NCI-H345 treated with DMSO at 0.1 percent for 48 hours (cell line): ENCODE results near the gene WNK4.
A peak's percentile ranks its signal among the peaks of the same experiment; 100 is the strongest.
"Not testable (repeated sequence)": the region's sequence is repeated elsewhere in the genome, so short reads cannot be mapped to it uniquely, and the experiment has no call there.

Experiments used
- DNase-seq: peaks from one replicate; lab custom pipeline; 2025; ENCODE audit not compliant: unreplicated experiment; lab: John Stamatoyannopoulos, UW

Gene WNK4

DNA sequence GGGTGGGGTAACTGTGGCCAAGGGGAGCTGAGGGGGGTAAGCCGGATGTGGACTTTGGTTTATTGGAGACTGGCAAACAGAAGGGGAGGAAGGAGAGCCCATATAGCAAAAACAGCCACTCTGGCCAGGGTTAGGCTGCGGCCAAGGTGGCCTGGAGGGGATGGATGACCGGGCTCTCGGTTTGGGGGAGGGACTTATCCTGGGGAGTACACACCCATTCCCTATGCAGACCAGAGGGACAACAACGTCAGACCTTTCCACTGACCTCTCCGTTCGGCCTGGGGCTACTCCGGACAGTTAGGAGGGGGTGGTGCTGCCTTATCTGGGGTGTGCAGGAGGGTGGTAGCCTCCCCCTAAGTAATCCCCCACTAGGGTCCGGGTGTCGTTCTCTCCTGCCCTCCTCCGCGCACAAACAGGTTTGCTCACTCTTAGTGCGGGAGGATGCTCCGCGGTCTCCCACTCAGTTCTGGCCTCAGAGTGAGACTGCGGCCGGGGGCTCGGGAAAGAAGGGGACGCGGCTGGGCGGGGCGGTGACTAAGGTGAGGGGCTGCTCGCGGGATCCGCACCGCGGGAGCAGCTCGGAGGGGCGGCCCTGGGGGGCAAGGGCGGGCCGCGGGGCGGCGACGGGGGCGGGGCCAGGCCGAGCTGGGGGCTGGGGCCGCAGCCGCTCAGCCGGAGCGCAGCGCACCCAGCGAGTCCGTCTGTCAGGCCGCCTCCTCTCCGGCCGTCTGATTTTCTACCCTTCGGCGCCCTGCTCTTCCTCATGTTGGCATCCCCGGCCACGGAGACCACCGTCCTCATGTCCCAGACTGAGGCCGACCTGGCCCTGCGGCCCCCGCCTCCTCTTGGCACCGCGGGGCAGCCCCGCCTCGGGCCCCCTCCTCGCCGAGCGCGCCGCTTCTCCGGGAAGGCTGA lies at the start of gene WNK4:
TSS of gene WNK4 (plus strand) at position 675 of the 915 bp plus-strand sequence. CDS start at position 764, 89 bp downstream.
- DNase-seq: no peak

DNA sequence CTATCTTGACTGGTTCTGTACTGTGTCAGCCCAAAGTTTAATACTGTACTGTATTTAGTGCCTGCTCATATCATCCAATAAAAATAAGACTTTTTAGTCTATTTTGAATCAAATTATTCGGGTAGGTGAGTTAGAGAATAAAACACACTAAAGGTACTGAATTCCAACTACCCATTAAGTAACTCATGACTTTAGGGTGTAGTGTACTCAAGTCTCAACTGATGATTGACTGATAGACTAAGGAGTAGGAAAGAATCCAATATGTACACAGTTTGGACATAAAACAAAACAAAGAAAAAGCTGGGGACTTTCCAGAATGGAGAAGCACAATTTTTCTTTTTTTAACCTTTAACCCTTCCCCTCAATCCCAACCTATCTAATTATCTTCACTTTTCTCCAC lies 39.7 kb upstream of the WNK4 start:
- no peak for DNase-seq

DNA sequence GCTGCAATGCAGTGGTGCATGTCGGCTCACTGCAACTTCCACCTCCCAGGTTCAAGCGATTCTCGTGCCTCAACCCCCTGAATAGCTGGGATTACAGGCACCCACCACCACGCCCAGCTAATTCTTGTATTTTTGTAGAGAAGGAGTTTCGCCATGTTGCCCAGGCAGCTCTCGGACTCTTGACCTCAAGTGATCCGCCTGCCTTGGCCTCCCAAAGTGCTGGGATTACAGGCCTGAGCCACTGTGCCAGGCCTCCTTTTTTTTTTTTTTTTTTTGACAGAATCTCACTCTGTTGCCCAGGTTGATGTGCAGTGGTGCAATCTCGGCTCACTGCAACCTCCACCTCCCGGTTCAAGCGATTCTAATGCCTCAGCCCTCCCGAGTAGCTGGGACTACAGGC lies 37.5 kb upstream of the WNK4 start:
- DNase-seq: not testable (repeated sequence)

DNA sequence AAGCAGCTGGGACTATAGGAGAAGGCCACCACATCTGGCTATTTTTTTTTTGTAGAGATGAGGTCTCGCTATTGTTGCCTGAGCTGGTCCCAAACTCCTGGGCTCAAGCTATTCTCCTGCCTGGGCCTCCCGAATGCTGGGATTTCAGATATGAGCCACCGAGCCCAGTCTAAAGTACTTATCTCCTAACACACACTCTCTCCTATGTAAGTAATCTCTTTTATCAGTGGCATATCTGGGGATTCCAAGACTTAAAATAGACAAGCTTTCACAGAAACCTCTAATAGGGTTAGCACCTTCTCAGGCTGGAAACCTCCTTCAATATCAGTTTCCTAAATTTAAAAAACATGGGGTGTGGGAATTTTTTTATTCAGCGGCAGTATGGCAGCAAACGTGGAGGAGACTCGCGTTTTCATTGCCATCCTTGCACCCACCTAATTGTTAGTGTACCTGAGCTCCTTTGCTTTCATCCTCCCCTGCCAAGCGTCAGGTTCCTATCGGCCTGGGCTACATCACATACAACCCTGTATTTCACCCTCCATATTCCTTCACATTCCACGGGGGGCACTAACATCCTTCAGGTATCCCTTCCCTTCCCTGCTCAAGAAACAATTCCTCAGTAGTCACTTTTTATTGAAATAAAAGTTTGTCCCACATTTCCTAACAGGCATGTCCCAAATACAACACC lies 36.7 kb upstream of the WNK4 start:
- DNase-seq: no peak

DNA sequence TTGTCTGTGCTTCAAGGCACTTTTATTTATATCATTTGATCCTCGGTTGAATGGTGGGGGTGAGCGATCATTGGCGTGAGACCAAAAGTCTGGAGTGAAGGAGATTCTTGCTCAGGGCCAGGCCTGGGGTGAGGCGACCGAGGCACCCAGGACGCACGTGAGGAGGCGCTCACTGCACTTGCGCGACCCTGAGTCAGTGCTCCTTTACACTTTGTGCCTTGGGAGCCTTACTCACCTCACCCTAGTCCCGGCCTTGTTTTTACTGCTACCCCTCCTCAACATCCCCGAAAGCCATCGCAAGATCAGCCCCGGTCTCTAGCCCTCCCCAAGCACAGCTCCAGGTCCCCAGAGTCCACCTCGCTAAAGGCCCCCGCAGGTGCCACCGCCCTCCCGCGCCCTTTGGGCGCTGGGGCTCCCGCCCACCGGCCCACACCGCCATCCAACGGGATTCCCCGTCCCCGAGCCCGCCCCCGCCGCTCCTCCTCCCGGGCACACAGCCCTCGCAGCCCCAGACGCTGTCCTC lies 36.1 kb upstream of the WNK4 start:
- peak; percentile 64 for DNase-seq

DNA sequence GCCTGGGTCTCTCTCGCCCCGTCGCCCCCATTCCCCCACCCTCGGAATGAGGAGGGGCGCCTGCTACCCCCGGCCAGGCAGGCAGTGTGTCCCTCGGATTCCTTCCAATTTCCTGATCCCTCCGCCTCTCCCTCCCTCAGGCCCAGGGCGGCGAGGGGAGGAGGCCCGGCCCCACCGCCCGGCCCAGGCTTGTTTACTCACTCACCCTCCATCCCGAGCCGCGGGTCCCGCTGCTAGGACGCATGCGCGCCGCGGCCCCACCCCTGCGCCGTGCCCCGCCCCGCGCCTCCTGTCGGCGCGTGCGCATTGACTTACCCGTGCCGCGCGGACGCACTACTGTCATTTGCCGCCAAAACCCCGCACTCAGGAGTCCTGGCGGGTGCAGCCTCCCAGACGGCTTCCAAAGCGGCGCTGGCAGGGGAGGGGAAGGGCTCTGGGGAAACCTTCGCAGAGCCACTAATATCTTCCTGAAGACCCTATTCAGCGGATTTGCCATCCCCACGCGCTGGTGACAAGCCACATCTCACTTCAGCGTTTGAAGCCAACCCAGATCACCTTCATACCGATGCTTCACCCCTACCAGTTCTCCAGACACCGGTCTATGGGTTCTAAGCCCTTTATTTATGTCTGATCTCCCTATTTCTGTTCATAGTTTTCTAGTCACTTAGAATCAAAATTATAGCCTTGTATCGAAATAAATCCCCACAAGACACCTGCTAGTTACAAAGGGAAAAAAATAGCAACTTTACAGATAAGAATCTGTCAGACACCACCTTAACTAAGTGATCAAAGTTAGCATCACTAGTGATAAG lies 35.4 kb upstream of the WNK4 start, which contains the start of gene EZH1:
TSS of gene EZH1 (minus strand) at position 235 of the 812 bp plus-strand sequence. CDS start 16,099 bp downstream, outside the sequence.
- DNase-seq: peak; percentile 89

DNA sequence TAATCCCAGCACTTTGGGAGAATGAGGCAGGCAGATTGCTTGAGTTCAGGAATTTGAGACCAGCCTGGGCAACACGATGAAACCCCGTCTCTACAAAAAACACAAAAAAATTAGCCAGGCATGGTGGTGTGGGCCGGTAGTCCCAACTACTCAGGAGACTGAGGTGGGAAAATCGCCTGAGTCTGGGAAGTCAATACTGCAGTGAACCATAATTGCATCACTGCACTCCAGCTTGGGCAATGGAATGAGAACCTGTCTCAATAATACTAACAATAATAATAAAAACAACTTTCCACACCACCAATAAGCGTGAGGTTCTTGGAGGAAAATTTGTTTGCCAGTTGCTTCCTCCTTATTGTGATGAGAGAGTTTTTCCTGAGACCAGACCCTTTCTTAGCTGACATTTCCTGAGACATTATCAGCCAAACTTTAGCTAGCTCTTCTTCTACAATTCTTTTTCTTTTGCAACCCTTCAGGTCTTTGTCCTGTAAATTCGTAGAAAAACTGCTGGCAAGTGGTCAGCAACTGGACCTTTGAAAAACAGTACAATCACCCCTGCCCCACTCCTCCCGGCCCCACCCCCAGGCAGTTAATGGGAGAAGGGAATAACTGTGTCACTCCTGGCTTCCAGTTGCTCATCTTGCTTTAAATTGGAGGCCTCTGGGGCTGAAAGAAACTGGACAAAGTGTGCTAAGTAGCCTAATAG lies 32.1 kb upstream of the WNK4 start:
- DNase-seq: no peak

DNA sequence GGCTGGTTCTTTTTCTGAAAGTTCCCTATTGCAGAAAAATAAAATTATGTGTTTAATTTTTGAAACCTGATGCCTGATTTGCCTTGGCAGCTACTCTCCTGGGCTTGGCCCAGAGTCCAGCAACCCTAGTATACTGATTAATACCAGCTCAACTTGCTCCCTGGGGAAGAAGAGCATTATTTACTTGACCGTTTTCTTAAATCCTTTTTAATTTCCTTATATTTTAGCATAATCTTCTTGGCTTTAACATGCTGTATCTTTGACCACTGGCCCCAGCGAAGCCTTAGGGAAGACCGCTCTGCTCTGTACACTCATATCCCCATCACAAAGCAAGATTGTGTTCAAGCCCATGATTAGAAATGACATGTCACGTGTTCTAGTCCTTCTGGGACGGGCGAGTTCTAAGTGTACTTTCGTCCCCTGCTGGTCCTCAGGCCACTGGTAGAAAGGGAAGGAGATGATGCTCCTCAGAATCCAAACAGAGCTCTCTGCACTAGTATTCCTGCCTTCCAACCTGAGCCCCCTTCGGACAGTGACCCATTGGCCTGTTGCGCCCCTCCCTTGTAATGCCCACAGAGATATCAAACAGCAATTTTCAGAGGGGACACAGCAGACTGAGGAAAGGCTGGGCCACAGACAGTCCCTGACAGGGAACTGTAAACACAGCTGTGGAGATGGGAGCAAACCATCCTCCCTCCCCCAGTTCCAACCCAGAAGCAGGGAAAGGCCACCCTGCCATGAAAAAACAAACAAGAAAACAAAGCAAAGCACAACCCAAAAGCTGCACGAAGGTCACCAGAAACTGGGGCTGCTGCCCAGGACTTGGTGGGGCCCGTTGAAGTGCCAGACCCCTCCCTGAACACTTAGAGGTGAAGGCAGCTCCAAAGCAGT lies 31.3 kb upstream of the WNK4 start:
- DNase-seq: no peak

DNA sequence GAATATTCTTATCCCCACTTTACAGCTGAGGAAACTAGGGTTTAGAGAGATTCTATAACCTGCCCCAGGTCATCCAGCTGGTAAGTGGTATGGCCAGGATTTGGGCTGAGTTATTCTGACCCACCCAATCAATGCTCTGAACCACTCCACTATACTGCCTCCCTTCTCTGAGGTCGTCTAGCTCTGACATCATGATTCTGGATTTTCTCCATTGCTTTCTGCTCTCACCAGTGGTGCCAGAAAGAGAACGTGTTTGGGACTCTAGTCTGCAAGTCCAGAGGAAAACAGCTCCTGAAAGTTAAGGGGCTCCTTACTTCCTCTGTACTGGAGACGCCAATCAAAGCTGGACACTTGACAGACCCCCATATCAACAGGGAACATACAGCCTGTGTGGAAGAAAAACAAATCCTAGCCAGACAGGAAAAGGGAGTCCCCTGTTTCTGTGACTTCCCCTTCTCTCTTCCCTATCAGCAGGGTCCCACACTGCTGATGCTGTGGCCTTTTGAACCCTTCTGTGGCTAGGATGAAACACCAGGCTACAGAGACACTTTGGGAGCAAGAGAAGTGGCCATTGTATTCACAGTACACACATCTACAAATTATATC lies 29.6 kb upstream of the WNK4 start:
- DNase-seq: no peak

DNA sequence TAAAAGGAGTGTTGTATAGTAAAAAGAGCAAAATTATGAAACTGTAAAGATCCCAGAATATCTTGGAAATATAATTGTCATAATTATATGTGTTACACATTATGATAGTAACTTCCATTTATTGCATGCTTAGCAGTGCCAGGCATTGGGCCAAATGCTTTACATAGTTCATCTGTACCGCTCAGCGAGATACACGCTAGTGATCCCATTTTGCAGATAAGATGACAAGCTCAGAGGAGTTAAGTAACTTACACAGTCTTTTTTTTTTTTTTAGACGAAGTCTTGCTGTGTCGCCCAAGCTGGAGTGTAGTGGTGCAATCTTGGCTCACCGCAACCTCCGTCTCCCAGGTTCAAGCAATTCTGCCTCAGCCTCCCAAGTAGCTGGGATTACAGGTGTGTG lies 28.8 kb upstream of the WNK4 start:
- DNase-seq: no peak

DNA sequence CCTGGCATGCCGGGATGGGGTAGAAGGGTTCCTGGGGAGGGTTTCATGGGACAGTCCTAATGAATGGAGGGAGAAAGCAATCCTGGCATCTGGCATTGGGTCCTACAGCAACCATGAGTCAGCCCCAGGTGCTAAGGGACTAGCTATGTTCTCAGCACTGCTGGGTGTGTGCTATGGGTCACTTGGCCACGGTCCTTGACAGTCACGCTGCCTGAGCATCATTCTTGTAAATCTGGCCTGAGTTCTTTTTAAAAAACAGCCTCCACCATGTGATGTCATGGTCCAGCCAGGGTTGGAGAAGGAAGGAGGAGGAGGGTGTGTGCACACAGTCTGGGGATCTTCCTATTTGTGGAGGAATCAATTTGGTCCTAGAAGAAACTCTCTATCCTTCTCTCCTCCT lies 25.6 kb upstream of the WNK4 start:
- DNase-seq: no peak

DNA sequence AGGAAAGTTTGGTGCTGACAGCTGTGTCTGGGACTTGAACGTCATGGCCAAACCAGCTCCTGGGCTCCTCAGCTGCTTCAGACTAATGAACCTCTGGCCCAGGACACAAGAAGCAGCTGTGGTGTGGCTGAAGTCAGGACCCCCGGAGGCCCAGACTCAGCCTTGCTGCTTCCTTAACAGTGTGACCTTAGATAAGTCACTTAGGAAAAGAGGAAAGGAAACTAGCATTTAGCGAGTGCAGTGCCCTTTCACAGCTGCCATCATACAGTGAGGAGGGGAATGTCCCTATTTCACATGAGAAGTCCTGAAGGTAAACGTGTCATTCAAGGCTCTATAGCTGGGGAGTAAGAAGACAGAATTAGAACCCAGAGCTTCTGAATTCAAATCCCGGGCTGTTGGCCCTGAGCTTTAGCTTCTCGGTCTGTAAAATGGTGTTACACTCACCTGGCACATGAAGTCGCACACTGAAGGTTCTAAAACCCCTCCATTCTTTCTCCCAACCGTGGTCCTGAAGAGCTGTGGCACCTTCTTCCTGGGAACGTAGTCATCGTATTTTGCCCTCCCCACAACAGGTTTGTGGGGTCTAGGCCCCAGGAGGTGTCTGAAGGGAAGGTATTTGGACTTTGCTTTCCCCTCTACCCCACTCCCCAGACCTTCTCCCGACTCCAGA lies 20.3 kb upstream of the WNK4 start:
- no peak for DNase-seq

DNA sequence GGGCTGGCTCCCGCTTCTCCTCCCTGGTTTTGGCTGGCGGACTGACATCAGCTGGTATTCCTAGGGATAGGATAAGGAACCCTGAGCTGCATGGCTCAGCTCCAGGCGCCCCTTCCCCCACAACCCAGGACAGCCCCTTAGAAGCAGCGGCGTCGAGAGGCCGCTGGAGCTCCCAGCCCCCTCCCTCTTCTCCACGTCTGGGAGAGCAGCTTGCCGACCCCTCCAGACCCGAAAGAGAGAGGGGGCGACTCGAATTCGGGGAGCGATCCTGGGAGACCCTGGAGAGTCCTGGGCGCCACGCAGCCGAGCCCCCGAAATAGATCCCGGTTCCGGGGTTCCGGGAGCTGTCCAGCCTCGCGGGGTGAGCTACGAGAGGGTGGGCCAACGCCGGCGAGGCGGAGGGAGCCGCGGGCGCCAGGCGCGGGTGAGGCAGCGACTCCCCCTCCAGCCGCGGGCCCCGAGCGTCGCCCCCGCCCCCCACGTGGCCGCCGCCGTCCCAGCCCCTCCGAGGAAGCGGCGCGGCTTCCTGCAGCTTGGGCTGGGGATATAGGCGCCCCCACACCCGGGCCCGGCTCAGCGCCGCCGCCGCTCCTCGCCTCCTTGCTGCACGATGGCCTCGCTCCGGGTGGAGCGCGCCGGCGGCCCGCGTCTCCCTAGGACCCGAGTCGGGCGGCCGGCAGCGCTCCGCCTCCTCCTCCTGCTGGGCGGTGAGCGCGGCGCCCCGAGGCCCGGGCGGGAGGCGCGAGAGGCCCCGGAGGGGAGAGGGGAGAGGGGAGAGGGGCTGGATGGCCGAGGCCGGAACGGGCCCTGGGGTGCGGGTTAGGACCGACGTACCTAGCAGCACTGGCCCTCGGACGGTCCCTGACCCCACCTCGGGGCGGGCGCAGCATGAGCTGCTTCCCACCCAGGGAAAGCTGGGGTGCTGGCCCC lies 19.5 kb upstream of the WNK4 start, which contains the start of gene RAMP2:
TSS of gene RAMP2 (plus strand) at position 576 of the 930 bp plus-strand sequence. CDS start at position 611, 35 bp downstream.
- no peak for DNase-seq

DNA sequence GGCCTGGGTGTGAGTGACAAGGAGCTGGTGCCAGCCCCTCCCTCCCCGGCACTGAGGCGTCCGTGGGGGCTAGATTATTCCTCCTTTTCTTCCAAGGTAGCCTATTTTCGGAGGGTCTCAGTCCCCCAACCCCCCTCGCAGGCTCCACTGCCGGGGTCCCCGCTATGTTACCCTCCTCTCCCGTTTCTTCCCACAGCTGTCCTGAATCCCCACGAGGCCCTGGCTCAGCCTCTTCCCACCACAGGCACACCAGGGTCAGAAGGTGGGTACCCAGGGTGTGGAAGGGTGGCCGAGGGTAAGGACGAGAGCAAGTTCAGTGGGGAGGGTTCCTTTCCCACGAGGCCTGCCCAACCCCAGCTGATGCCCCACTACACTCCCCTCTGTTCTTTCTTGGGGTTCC lies 18.8 kb upstream of the WNK4 start:
- DNase-seq: no peak

DNA sequence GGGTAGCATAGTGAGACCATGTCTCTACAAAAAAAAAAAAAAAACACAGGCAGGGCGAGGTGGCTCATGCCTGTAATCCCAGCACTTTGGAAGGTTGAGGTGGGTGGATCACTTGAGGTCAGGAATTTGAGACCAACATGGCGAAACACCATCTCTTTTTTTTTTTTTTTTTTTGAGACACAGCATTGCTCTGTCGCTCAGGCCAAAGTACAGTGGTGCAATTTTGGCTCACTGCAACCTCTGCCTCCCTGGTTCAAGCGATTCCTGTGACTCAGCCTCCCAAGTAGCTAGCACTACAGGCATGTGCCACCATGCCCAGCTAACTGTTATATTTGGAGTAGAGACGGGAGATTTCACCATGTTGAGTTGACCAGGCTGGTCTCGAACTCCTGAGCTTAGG lies 14.3 kb upstream of the WNK4 start:
- DNase-seq: no peak

DNA sequence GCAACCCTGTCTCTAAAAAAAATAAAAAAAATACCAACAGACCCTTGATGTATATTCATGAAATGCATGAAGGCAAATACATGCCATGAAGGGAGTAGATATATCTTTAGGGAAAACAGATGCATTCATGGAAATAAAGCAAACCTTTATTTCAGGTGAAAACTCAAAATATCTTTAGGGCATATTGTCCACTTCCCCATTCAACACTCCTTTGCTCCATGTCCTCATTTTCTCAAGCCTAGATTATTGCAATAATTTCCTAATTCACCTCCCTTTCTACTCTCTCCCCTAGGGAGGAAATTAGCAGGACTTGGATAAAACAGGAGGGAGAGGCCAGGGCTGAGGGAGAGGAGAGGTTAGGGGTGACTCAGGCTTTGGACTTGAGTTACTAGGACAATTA lies 12.9 kb upstream of the WNK4 start:
- no peak for DNase-seq

DNA sequence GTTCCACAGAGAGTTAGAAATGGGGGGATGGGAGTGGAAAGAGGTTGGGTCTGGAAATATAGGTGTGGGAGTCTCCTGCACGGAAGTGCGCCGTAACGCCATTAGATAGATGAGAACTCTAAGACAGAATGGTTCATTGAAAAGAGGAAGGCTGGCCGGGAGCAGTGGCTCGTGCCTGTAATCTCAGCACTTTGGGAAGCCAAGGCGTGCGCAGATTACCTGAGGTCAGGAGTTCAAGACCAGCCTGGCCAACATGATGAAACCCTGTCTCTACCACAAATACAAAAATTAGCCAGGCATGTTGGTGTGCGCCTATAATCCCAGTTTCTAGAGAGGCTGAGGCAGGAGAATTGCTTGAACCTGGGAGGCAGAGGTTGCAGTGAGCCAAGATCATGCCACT lies 12.4 kb upstream of the WNK4 start:
- DNase-seq: not testable (repeated sequence)
